ENCODE measurements around the gene CFAP57.

CFAP57 gene

DNA sequence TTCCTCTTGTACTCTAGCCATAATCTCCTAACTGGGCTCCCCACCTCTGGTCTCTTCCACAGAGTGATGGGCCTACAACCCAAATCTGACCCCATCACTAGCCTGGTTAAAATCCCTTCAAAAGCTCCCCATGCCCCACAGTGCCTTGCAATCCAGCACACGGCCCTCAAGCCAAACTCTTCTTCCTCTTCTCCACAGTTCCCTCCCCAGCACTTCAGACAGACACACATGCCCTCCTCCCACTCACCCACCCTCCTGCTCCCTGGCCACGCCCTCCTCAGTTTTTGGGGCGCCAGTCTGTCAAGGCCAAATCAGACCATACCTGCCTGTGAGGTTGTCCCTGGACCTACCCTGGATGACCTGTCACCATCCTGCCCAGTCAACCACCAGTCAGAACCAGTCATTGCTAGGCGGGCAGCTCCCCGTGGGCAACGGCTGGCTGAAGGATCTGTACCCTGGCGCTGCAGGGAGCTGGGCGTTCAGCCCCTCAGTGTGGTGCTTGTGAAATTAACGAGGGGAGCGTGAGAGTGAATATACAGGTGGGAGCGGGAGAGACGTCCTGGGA lies 112.5 kb downstream of the CFAP57 start:
- Histone ChIP-seq H3K4me3 (ENCODE audit: low read length) (peak overlapping the region; percentile 66), H3K27me3 (ENCODE audit: insufficient read depth, low read length) (no peaks in the 10 kb centered on the region), H3K36me3 (ENCODE audit: insufficient read depth, low read depth, low read length) (no peaks in the 10 kb centered on the region), H3K4me1 (ENCODE audit: insufficient read depth, low read length) (peaks cover 6% of the 10 kb centered on the region; the same call in 1 of the 2 replicates), H3K9ac (ENCODE audit: low read depth, low read length) (peak overlapping the region; percentile 32; the same call in 1 of the 2 replicates), H3K9me3 (ENCODE audit: insufficient read depth, low read depth, low read length) (no peaks in the 10 kb centered on the region), H3K27ac (ENCODE audit: low read length) (no peak overlapping the region)

DNA sequence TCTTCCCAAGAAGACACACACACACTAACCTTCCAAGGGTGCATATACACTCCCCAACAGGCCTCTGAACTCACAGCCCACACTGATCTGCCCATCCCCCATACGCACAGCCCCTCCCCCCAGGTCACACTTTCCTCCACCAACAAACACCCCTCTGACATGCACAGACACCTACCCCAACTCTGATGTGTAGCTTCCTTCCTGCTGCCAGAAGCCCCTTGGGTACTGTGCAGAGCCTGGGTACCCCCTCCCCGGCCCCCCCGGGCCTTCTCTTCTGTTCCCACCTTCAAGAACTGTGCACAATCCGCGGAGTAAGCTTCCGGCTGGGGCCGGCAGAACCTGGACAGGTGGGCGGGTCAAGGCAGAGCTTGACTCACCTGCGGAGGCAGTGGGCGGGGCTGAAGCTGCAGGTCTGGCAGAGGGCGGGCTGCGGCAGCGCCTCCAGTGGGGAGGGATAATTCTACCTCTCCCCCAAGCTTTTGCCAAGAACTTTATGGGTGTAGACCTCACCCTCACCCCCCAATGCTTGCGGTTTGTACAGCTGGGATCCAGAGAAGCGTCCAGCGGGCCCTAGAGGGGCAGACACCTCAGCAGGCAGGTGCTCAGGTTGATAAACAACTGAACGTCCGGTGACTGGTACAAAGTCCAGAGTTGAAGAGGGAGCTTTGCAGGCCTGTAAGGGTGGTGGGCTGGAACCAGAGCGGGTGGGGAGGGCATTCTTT lies 113.3 kb downstream of the CFAP57 start, which contains the start of gene C1orf210:
Gene C1orf210 (minus strand): TSS at position 313 of the 722 bp plus-strand sequence. CDS start 2,311 bp downstream, outside the sequence.
- no peaks in the 10 kb centered on the region for H3K9me3 ChIP-seq (ENCODE audit: insufficient read depth, low read depth, low read length)
- H3K9ac ChIP-seq (ENCODE audit: low read depth, low read length), result peak within 1 kb of the TSS; percentile 39; the same call in 1 of the 2 replicates
- no peaks in the 10 kb centered on the region for H3K27me3 ChIP-seq (ENCODE audit: insufficient read depth, low read length)
- no peaks in the 10 kb centered on the region for H3K36me3 ChIP-seq (ENCODE audit: insufficient read depth, low read depth, low read length)
- H3K27ac ChIP-seq (ENCODE audit: low read length), result no peak within 1 kb of the TSS
- peak within 1 kb of the TSS; percentile 66 for H3K4me3 ChIP-seq (ENCODE audit: low read length)
- peaks cover 6% of the 10 kb centered on the region; the same call in 1 of the 2 replicates for H3K4me1 ChIP-seq (ENCODE audit: insufficient read depth, low read length)

DNA sequence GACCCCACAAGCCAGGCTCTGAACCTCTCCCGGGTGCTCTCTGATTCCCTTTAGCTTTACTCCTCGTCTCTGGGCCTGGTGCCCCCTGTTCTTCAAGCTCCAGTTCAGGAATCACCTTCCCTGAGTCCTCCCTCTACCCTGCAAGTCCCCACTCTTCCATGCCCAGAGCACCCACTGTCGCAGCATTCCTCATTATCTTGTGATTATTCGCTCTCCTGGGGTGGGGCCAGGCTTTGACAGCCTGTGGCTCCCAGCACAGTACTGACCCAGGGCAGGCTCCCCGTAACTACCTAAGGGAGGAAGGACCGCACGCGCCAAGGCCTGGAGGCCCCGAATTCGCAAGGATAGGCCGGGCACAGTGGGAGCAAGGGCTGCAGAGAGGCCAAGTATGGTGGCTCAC lies 114.0 kb downstream of the CFAP57 start:
- Histone ChIP-seq H3K9ac (ENCODE audit: low read depth, low read length) (peak overlapping the region; percentile 39; the same call in 1 of the 2 replicates), H3K27ac (ENCODE audit: low read length) (no peak overlapping the region), H3K27me3 (ENCODE audit: insufficient read depth, low read length) (no peaks in the 10 kb centered on the region), H3K9me3 (ENCODE audit: insufficient read depth, low read depth, low read length) (no peaks in the 10 kb centered on the region), H3K4me1 (ENCODE audit: insufficient read depth, low read length) (peaks cover 6% of the 10 kb centered on the region; the same call in 1 of the 2 replicates), H3K4me3 (ENCODE audit: low read length) (peak overlapping the region; percentile 66; the same call in 1 of the 2 replicates), H3K36me3 (ENCODE audit: insufficient read depth, low read depth, low read length) (no peaks in the 10 kb centered on the region)

DNA sequence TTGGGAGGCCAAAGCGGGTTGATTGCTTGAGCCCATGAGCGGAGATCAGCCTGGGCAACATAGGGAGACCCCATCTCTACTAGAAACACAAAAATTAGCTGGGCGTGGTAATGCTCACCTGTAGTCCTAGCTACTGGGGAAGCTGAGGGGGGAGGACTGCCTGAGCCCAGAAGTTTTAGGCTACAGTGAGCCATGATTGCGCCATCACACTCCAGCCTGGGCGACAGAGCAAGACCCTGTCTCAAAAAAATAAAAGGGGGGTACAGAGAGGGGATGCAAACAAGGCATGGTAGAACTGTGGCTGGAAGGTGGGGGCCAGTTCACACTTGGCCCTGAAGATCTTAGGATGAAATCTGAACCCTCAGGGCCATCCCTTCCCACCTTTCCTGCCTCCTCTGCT lies 114.4 kb downstream of the CFAP57 start:
- Histone ChIP-seq H3K9me3 (ENCODE audit: insufficient read depth, low read depth, low read length) (no peaks in the 10 kb centered on the region), H3K36me3 (ENCODE audit: insufficient read depth, low read depth, low read length) (no peaks in the 10 kb centered on the region), H3K27me3 (ENCODE audit: insufficient read depth, low read length) (no peaks in the 10 kb centered on the region), H3K4me3 (ENCODE audit: low read length) (no peak overlapping the region), H3K27ac (ENCODE audit: low read length) (no peak overlapping the region), H3K9ac (ENCODE audit: low read depth, low read length) (no peak overlapping the region), H3K4me1 (ENCODE audit: insufficient read depth, low read length) (peaks cover 6% of the 10 kb centered on the region; the same call in 1 of the 2 replicates)

DNA sequence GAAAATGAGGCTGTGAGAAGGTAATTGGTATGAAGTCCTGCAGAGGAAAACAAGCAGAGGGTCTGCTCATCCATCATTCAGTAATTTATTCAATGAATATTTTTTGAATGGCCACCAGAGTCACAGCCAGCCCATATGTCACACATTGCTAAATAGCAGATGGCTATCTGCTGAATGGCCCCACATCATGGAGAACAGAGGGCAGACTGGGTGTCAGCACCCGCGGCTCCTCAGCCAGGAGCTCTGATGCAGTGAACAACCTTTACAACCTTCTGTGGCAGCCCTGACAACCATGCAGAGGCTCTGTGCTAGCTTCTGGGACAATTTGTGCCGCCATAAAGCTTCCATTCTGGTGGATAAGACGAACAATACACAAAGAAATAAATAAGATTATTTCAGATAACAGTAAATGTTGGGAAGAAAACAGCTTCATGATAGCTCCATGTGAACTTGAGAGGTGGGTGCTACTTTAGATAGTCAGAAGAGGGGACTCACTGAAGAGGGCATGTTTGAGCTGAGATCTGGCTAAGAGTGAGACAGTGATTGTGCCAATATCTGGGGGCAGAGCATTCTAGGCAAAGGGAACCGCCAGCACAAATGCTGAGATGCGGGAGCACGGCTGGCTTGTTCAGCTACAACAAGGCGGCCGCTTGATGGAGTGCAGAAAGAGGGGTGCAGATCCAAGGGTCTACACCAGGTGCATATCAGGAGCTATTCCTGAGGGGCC lies 116.1 kb downstream of the CFAP57 start:
- H3K9me3 ChIP-seq (ENCODE audit: insufficient read depth, low read depth, low read length), result no peaks in the 10 kb centered on the region
- H3K4me3 ChIP-seq (ENCODE audit: low read length), result no peak overlapping the region
- H3K36me3 ChIP-seq (ENCODE audit: insufficient read depth, low read depth, low read length), result no peaks in the 10 kb centered on the region
- H3K27ac ChIP-seq (ENCODE audit: low read length), result no peak overlapping the region
- peaks cover 6% of the 10 kb centered on the region; the same call in 1 of the 2 replicates for H3K4me1 ChIP-seq (ENCODE audit: insufficient read depth, low read length)
- H3K9ac ChIP-seq (ENCODE audit: low read depth, low read length), result no peak overlapping the region
- H3K27me3 ChIP-seq (ENCODE audit: insufficient read depth, low read length), result no peaks in the 10 kb centered on the region

DNA sequence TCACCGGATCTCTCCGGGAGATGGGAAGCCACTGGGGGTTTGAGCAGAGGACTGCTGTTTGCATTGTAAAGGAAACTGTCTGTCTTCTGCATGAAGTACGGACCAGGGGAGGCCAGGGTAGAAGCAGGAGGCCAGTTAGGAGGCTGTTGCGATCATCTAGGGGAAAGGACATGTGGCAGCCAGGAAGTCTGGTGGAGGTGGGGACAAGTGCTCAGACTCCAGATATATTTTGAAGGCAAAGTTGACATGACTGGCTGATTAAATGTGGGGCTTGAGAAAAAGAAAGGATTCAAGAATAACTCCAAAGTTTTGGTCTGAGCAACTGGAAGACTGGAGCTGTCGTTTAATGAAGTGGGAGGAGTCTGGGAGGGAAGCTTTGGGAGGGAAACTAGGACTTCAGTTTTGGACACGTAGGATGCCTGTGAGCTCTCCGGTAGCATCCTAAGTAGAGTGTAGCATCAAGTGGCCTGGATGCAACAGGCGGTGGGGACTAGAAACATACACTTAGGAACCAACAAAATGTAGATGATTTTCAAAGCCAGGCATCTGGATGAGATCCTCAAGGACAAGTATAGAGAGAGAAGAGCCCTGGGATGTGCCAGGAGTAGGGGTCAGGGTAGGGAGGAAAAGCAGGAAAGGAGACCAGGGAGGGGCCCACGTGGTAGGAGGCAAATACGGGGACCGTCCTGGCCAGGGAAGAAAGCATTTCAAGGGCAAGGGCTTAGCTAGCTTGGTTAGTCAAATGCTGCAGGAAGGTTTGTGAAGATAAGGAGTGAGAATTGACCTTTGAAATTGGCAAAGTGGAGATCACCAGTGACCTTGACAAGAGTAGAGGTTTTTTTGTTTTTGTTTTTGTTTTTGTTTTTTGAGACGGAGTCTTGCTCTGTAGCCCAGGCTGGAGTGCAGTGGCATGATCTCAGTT lies 116.9 kb downstream of the CFAP57 start:
- H3K4me1 ChIP-seq (ENCODE audit: insufficient read depth, low read length), result peaks cover 6% of the 10 kb centered on the region; the same call in 1 of the 2 replicates
- no peaks in the 10 kb centered on the region for H3K36me3 ChIP-seq (ENCODE audit: insufficient read depth, low read depth, low read length)
- H3K27me3 ChIP-seq (ENCODE audit: insufficient read depth, low read length), result no peaks in the 10 kb centered on the region
- no peak overlapping the region for H3K9ac ChIP-seq (ENCODE audit: low read depth, low read length)
- H3K4me3 ChIP-seq (ENCODE audit: low read length), result no peak overlapping the region
- no peaks in the 10 kb centered on the region for H3K9me3 ChIP-seq (ENCODE audit: insufficient read depth, low read depth, low read length)
- H3K27ac ChIP-seq (ENCODE audit: low read length), result no peak overlapping the region

DNA sequence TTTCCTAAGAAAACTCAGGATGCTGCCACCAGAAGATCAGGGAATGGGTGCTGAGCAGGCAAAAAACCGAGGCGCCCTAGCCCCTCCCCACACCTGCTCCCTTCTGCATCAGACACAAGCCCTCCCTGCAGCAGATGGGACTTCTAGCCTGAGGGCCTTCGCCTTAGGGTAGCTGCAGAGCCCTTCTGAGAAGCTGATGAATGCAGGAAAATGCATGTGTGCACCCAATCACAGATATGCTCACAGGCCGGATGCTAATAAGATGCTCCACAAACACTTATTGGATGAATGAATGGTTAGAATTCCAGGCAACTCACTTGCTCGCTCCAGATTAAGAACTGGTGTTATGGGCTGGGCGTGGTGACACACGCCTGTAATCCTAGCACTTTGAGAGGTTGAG lies 120.1 kb downstream of the CFAP57 start:
- Histone ChIP-seq H3K27me3 (ENCODE audit: insufficient read depth, low read length) (no peaks in the 10 kb centered on the region), H3K9ac (ENCODE audit: low read depth, low read length) (no peak overlapping the region), H3K36me3 (ENCODE audit: insufficient read depth, low read depth, low read length) (no peaks in the 10 kb centered on the region), H3K9me3 (ENCODE audit: insufficient read depth, low read depth, low read length) (no peaks in the 10 kb centered on the region), H3K4me1 (ENCODE audit: insufficient read depth, low read length) (peaks cover 24% of the 10 kb centered on the region), H3K4me3 (ENCODE audit: low read length) (no peak overlapping the region), H3K27ac (ENCODE audit: low read length) (no peak overlapping the region)

DNA sequence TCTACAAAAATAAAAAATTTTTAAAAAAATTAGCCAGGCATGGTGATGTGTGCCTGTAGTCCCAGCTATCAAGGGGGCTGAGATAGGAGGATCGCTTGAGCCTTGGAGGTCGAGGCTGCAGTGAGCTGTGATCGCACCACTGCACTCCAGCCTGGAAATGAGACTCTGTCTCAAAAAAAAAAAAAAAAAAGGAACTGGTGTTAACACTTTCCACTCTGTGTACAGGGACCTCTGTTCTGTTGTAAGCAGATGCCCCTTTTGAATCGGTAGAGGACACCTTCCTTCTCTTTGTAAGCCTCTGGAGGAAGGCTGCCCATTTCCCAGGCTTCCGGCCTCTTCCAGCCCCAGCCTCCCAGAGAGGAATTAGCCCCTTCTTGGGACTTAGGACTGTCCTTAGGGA lies 120.5 kb downstream of the CFAP57 start:
- H3K27me3 ChIP-seq (ENCODE audit: insufficient read depth, low read length), result no peaks in the 10 kb centered on the region
- H3K27ac ChIP-seq (ENCODE audit: low read length), result no peak overlapping the region
- H3K9ac ChIP-seq (ENCODE audit: low read depth, low read length), result no peak overlapping the region
- H3K4me3 ChIP-seq (ENCODE audit: low read length), result no peak overlapping the region
- peaks cover 26% of the 10 kb centered on the region for H3K4me1 ChIP-seq (ENCODE audit: insufficient read depth, low read length)
- no peaks in the 10 kb centered on the region for H3K9me3 ChIP-seq (ENCODE audit: insufficient read depth, low read depth, low read length)
- H3K36me3 ChIP-seq (ENCODE audit: insufficient read depth, low read depth, low read length), result no peaks in the 10 kb centered on the region

DNA sequence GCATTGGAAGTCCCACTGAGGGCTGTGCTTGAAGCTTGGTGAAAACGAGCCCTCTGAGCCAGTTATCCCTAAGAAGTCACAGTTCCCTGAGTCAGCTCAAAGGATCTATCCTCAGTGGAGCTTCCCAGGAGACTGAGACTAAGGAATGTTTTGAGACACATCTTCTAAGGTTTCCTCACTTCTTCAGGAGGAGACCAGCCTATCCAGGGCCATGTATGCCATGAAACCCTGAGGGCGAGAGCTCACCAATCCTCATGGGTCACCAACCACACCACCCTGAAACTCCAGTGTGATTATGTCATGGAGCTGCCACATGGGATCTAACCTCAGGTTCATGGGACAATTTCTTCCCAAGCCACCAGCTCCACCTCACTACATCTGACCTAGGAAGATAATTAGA lies 121.0 kb downstream of the CFAP57 start:
- no peak overlapping the region for H3K9ac ChIP-seq (ENCODE audit: low read depth, low read length)
- H3K27me3 ChIP-seq (ENCODE audit: insufficient read depth, low read length), result no peaks in the 10 kb centered on the region
- peaks cover 26% of the 10 kb centered on the region for H3K4me1 ChIP-seq (ENCODE audit: insufficient read depth, low read length)
- no peak overlapping the region for H3K4me3 ChIP-seq (ENCODE audit: low read length)
- H3K36me3 ChIP-seq (ENCODE audit: insufficient read depth, low read depth, low read length), result no peaks in the 10 kb centered on the region
- H3K27ac ChIP-seq (ENCODE audit: low read length), result no peak overlapping the region
- no peaks in the 10 kb centered on the region for H3K9me3 ChIP-seq (ENCODE audit: insufficient read depth, low read depth, low read length)

DNA sequence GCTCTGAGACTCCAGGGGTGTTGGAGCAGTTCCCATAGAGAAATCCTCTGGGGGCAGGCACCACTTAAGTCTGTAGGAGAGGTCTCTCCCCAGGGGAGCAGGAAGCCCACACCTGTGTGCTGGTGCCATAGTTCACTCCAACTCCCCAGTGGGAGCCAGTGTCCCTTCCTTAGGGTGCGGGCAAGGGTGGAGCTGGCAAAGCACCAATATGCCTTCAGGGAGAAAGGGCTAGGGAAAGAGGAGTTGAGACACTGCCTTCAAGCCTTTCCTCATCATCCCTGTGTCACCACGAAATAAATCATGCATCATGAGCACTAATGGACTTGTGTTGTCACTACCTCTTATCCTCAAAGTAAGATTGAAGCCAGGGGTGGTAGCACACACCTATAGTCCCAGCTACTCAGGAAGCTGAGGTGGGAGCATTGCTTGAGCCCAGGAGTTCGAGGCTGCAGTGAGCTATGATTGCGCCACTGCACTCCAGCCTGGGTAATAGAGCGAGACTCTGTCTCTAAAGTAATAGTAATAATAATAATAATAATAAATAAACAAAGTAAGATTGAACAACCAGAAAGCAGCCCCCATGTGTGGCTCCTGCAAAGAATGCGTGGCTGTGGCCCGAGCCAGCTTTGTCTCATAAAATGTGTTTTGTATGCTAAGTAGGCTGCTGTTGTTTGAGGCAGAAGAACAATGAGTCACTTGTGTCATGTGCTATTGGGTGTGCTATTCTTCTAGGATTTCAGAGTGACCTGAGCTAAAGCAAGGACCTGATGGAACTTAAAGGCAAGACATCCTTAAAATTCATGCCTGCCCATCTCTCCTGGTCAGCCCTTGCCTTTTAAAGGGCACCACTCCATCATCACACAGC lies 122.0 kb downstream of the CFAP57 start:
- H3K9ac ChIP-seq (ENCODE audit: low read depth, low read length), result no peak overlapping the region
- no peak overlapping the region for H3K27ac ChIP-seq (ENCODE audit: low read length)
- H3K27me3 ChIP-seq (ENCODE audit: insufficient read depth, low read length), result no peaks in the 10 kb centered on the region
- H3K9me3 ChIP-seq (ENCODE audit: insufficient read depth, low read depth, low read length), result no peaks in the 10 kb centered on the region
- no peaks in the 10 kb centered on the region for H3K36me3 ChIP-seq (ENCODE audit: insufficient read depth, low read depth, low read length)
- no peak overlapping the region for H3K4me3 ChIP-seq (ENCODE audit: low read length)
- peaks cover 26% of the 10 kb centered on the region for H3K4me1 ChIP-seq (ENCODE audit: insufficient read depth, low read length)

Measured in iPS-20b (cell line).